ENCODE results near the gene FGD5. TPM values are rescaled to one million over a fixed set of nuclear protein-coding genes. Genes with fewer than 3 reads are reported as not detected.

The FGD5 gene
- total RNA-seq, 3 donors from 2014 or later = 7.3 to 28.2 (median 18.7) TPM

DNA sequence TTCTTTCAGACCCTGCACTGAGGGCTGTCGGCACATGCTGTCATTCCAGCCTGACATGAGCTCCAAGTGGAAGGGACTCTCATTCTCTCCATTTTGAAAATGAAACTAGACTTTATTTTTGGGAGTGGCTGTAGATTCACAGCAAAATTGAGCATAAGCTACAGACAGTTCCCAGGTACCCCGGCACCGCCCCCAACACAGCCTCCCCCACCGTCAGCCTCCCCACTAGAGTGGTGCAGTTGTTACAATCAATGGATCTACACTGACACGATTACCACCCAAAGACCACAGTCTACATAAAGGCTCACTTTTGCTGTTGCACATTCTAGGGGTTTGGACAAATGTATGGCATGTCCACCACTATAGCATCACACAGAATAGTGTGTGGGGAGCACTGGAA is 29.5 kb upstream of the FGD5 start:
- no peak for TF ChIP-seq POLR2AphosphoS5 (IDR thresholded peaks at IDR 0.05)
- TF ChIP-seq POLR2A (IDR thresholded peaks at IDR 0.05) = no peak
- TF ChIP-seq, protein P1, sequence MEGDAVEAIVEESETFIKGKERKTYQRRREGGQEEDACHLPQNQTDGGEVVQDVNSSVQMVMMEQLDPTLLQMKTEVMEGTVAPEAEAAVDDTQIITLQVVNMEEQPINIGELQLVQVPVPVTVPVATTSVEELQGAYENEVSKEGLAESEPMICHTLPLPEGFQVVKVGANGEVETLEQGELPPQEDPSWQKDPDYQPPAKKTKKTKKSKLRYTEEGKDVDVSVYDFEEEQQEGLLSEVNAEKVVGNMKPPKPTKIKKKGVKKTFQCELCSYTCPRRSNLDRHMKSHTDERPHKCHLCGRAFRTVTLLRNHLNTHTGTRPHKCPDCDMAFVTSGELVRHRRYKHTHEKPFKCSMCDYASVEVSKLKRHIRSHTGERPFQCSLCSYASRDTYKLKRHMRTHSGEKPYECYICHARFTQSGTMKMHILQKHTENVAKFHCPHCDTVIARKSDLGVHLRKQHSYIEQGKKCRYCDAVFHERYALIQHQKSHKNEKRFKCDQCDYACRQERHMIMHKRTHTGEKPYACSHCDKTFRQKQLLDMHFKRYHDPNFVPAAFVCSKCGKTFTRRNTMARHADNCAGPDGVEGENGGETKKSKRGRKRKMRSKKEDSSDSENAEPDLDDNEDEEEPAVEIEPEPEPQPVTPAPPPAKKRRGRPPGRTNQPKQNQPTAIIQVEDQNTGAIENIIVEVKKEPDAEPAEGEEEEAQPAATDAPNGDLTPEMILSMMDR (IDR thresholded peaks at IDR 0.05) = no peak
- DNase-seq (ENCODE audit: low spot score in 2 of 2) = no peak
- Histone ChIP-seq H3K27me3 (no peaks in the 10 kb centered on the region), H3K4me1 (no peaks in the 10 kb centered on the region), H3K4me3 (no peak overlapping the region), H3K36me3 (no peaks in the 10 kb centered on the region), H3K9me3 (no peaks in the 10 kb centered on the region), H3K27ac (no peak overlapping the region)
- intact Hi-C loops (cut with DNase I; ENCODE audit: low total_unique reads) = no loop called here

DNA sequence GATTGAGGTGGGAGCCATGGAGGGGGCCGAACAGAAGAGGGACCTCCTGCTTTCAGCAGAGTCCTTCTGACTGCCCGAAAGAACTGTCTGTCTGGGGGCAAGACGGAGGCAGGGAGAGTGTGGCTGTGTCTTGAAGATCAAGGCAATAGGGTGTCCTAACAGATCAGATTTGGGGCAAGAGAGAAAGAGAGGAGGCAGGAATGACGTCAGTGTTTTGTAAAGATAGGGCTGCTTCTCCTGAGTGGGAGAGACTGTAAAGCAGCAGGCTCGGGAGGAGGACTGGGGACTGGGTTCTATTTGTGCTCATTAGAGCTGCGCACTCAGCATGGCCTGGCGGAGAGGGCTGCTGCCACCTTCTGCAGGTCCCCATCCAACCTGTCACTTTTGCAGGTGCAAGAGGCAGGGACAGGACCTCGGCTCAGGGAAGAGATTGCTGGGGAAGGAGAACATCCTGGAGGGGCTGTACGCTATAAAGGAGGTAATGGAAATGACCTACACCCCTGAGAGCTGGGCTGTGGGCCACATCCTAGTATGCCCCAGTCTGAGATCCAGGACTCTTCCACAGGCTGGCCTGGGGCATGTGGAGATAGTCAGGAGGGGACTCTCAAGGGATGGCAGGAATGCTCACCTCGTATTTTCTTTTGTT is 29.0 kb upstream of the FGD5 start:
- intact Hi-C loops (cut with DNase I; ENCODE audit: low total_unique reads) = no loop called here
- no peak overlapping the region for H3K4me3 ChIP-seq
- TF ChIP-seq POLR2A (IDR thresholded peaks at IDR 0.05) (no peak), POLR2AphosphoS5 (IDR thresholded peaks at IDR 0.05) (no peak)
- TF ChIP-seq, protein P1 (IDR thresholded peaks at IDR 0.05) = no peak
- H3K27me3 ChIP-seq = no peaks in the 10 kb centered on the region
- H3K36me3 ChIP-seq = no peaks in the 10 kb centered on the region
- DNase-seq (ENCODE audit: low spot score in 2 of 2) = no peak
- no peaks in the 10 kb centered on the region for H3K4me1 ChIP-seq
- H3K9me3 ChIP-seq = no peaks in the 10 kb centered on the region
- no peak overlapping the region for H3K27ac ChIP-seq

DNA sequence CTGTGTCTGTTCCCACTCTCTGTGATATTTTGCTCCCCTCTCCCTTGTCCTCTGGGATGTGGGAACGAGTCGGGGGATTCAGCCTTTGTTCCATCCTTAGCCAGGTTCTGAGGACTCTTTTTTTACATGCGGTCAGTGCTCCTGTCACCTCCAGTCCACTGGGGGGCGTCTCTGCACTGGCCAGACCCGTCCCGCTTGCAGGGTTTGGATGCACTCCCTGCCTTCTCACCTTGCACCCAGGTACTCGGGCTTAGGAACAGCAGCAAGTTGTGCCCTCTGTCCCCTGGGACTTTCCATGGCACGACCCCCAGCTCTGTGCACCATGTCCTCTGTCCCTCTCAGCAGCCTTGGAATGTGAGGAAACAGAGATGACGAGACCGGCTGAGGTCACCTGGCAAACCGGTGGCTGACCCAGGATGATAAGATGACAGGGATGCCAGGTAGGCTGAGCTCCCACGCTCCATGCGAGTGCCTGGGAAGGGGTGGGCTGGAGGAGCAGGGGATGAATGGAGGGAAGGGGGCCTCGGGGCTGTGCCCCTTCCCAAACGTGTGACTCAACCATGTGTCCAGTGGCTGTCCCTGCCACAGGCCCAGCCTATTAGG is 27.3 kb upstream of the FGD5 start:
- intact Hi-C loops (cut with DNase I; ENCODE audit: low total_unique reads) = no loop called here
- TF ChIP-seq, protein P1 (IDR thresholded peaks at IDR 0.05) = peak; percentile 29 to 80 (median 64)
- no peak for TF ChIP-seq POLR2AphosphoS5 (IDR thresholded peaks at IDR 0.05)
- no peaks in the 10 kb centered on the region for H3K27me3 ChIP-seq
- H3K27ac ChIP-seq = no peak overlapping the region
- peak in 1 of 2 donors; percentile 71 for DNase-seq (ENCODE audit: low spot score in 2 of 2)
- H3K36me3 ChIP-seq = no peaks in the 10 kb centered on the region
- H3K4me3 ChIP-seq = no peak overlapping the region
- H3K4me1 ChIP-seq = no peaks in the 10 kb centered on the region
- H3K9me3 ChIP-seq = no peaks in the 10 kb centered on the region

DNA sequence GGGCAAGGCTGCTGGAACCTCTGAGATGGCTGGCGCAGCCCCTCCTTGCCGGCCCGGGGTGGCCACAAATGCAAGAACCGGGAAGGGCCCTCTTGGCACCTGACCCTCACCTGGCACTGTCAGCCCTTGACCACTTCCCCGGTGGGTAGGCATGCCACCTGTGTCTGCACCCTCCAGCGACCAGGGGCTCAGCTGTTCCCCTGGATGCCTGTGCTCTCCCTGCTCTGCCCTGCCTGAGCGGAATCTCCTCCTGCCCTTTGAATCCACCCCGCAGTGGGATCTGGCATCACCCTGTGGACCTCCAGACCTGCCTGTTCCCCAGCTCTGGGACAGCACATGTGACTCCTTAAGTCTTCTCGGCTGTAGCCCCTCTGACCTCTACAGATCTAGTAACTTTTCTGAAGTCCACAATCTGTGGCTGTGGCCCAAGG is 26.1 kb upstream of the FGD5 start:
- Histone ChIP-seq H3K4me1 (no peaks in the 10 kb centered on the region), H3K36me3 (no peaks in the 10 kb centered on the region), H3K4me3 (no peak overlapping the region), H3K27ac (peak overlapping the region in 1 of 2 donors; percentile 19), H3K27me3 (no peaks in the 10 kb centered on the region), H3K9me3 (no peaks in the 10 kb centered on the region)
- DNase-seq (ENCODE audit: low spot score in 2 of 2) = no peak
- intact Hi-C loops (cut with DNase I; ENCODE audit: low total_unique reads) = no loop called here
- TF ChIP-seq POLR2AphosphoS5 (IDR thresholded peaks at IDR 0.05) = no peak
- TF ChIP-seq, protein P1 (IDR thresholded peaks at IDR 0.05) = no peak

DNA sequence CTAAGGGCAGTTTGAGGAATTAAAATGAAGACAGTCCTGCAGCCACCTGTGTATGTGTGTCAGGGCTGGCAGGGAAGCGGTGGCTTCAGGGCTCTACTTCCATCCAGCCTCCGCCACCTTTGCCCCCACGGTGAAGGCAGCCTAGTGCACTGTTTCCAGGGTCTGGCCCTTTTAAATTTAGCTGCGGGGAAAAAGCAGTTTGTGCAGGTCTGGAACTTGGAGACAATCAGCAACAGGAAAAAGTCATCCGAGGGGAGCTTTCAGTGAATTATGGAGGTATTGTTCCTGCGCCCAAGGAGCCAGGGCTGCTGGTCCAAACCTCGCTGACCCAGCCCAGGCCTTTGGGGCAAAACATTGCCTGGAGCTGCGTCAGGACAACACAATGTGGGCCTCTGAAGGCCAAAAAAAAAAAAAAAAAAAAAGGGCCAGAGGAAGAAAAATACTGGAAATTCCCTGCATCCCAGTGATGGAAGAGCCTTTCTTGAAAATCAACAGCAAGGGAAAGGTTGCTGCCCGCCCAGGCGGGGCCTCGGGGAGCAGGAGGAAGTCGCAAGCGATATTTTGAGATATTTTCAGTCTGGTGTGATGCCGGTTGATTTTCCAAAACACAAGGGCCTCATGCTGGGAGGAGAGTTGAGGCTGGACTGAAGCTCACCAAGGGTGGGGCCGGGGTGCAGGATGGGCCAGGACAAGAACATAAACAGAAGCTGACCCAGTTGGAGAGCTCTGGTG is 25.5 kb upstream of the FGD5 start:
- H3K4me3 ChIP-seq = no peak overlapping the region
- peak overlapping the region in 1 of 2 donors; percentile 32 for H3K27ac ChIP-seq
- no peaks in the 10 kb centered on the region for H3K27me3 ChIP-seq
- TF ChIP-seq POLR2A (IDR thresholded peaks at IDR 0.05) (no peak), POLR2AphosphoS5 (IDR thresholded peaks at IDR 0.05) (no peak)
- TF ChIP-seq, protein P1 (IDR thresholded peaks at IDR 0.05) = no peak
- no peaks in the 10 kb centered on the region for H3K36me3 ChIP-seq
- H3K4me1 ChIP-seq = no peaks in the 10 kb centered on the region
- H3K9me3 ChIP-seq = no peaks in the 10 kb centered on the region
- no peak for DNase-seq (ENCODE audit: low spot score in 2 of 2)
- intact Hi-C loops (cut with DNase I; ENCODE audit: low total_unique reads) = no loop called here
